Fibroblast of lung (primary cell): ENCODE results near the gene DPH5.

ENCODE experiments used
- CTCF ChIP-seq, 2 donors: IDR thresholded peaks in 1 of 2; conservative IDR thresholded peaks in 1 of 2; 1 replicate in 1 of 2; 2 replicates in 1 of 2; pipeline ENCODE4 v1.5.1; 2011 to 2012; ENCODE audit warnings: low read length in 2 of 2, control low read depth in 1 of 2, inconsistent platforms in 1 of 2, low read depth in 1 of 2, mild to moderate bottlenecking in 1 of 2
- EZH2 ChIP-seq: IDR thresholded peaks from 2 replicates; pipeline ENCODE4 v1.5.1; 2012; ENCODE audit warnings: low read length, control low read depth, mild to moderate bottlenecking; ENCODE audit errors: missing control alignments

DNA sequence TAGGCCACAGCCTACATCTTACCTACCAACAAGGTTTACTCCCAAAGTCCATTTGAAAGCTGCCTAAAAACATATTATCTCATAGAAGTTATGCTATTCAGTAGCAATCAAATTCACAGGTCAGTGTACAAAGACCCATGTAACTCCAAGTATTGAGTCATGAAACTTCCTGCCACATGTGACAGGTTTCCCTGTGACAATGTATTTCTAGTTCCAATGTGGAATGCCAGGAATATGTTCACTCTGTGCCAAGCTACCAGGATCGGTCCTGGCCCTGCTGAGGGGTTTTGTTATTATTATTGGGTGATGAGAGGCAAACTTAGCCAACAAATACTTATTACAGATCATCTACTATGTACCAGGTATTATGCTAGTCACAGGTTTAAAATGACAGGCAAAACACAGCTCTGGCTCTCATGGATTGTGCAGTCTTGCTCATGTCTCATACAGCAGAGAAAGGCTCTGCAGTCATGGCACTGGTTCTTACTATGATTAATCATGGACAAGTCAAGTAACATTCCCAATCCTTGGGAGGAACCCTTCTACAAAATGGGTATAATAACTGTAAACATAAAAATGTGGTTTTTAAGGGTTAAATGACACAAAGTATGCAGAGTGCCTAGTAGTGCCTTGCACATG is 22.5 kb downstream of the DPH5 start:
- TF ChIP-seq CTCF (conservative IDR thresholded peaks at IDR 0.05 in 1 of 2, IDR thresholded peaks at IDR 0.05 in 1 of 2; ENCODE audit: low read depth in 1 of 2, low read length in 2 of 2) (no peak), EZH2 (no peak)
